Measurements from ENCODE around the gene BMP8B. TPM values are rescaled to one million over a fixed set of nuclear protein-coding genes. Genes with fewer than 3 reads are reported as not detected.

BMP8B gene
- total and polyA plus RNA-seq, 11 donors = 0.08 to 0.68 (median 0.49) TPM

- H3K36me3 ChIP-seq = peaks cover 0 to 33% (median 22%) of the 10 kb centered on the region in 9 donors
Observed at GRCh38 chr1:39761557-39762260, 27.0 kb downstream of the BMP8B start.

DNA sequence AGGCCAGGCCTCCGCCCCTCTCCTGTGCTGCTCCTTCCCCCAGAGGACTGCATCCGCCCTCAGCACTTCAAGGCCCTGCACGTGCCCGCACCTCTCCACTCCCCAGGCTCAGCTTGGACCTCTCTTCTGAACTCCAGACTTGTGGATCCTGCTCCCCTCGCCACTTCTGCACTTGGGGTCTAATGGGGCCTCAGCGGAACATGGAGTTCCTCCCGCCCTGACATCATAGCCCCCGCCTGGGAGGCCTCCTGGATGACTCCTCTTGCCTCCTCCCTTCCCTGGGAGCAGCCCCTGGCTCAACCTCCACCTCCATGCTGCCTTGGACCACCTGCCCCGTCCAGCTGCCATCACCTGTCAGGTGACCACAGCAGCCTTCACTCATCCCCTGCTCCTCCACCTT is 27.6 kb downstream of the BMP8B start:
- no peak for ATAC-seq
- Histone ChIP-seq H3K27me3 (no peaks in the 10 kb centered on the region), H3K36me3 (peaks cover 0 to 37% (median 27%) of the 10 kb centered on the region in 9 donors), H3K27ac (no peak overlapping the region), H3K9me3 (no peaks in the 10 kb centered on the region), H3K4me1 (no peaks in the 10 kb centered on the region), H3K4me3 (no peak overlapping the region)
- no peak for DNase-seq
- TF ChIP-seq CTCF (IDR thresholded peaks at IDR 0.05) = no peak
- TF ChIP-seq POLR2A (IDR thresholded peaks at IDR 0.05) = no peak
- intact Hi-C loops (cut with DNase I) = no loop called here
- 82 to 90% (median 86%) methylated on average over 9 of the region's 9 CpGs for WGBS, 4 donors

More at GRCh38 chr1:39761557-39762260, 27.0 kb downstream of the BMP8B start:
- H3K4me1 ChIP-seq = no peaks in the 10 kb centered on the region
- no peaks in the 10 kb centered on the region for H3K27me3 ChIP-seq
- no peak overlapping the region for H3K4me3 ChIP-seq
- H3K9me3 ChIP-seq = no peaks in the 10 kb centered on the region
- DNase-seq (no peak), ATAC-seq (no peak)
- WGBS, 4 donors = 78 to 85% (median 79%) methylated on average over 16 of the region's 16 CpGs
- no peak overlapping the region for H3K27ac ChIP-seq
- no peak for TF ChIP-seq POLR2A (IDR thresholded peaks at IDR 0.05)
- no peak for TF ChIP-seq CTCF (IDR thresholded peaks at IDR 0.05)
- intact Hi-C loops (cut with DNase I) = no loop called here

- 92 to 98% (median 95%) methylated on average over 13 to 16 of the region's 16 CpGs for WGBS, 4 donors
- TF ChIP-seq CTCF (IDR thresholded peaks at IDR 0.05) (no peak), POLR2A (IDR thresholded peaks at IDR 0.05) (no peak)
- H3K4me1 ChIP-seq = peaks cover 0 to under 1% (median 0%) of the 10 kb centered on the region in 12 donors
- intact Hi-C loops (cut with DNase I) = no loop called here
- H3K9me3 ChIP-seq = no peaks in the 10 kb centered on the region
- H3K27me3 ChIP-seq = no peaks in the 10 kb centered on the region
- H3K4me3 ChIP-seq = no peak overlapping the region
- H3K27ac ChIP-seq = no peak overlapping the region
- ATAC-seq = no peak
- DNase-seq = no peak
- H3K36me3 ChIP-seq = peaks cover 0 to 44% (median 33%) of the 10 kb centered on the region in 9 donors
Observed at GRCh38 chr1:39760074-39761008, 28.3 kb downstream of the BMP8B start.

- TF ChIP-seq CTCF (IDR thresholded peaks at IDR 0.05) (no peak), POLR2A (IDR thresholded peaks at IDR 0.05) (no peak)
- H3K36me3 ChIP-seq = peaks cover 0 to 54% (median 43%) of the 10 kb centered on the region in 9 donors
- intact Hi-C loops (cut with DNase I) = loop anchor here in 1 of 10 donors (5.0 kb wide), 1 partner anchor 658 kb away; no protein-coding TSS in a partner anchor
Observed at GRCh38 chr1:39759436-39759726, 29.3 kb downstream of the BMP8B start.

More at GRCh38 chr1:39759436-39759726, 29.3 kb downstream of the BMP8B start:
- Histone ChIP-seq H3K27me3 (no peaks in the 10 kb centered on the region), H3K4me1 (peaks cover 0 to 8% (median 0%) of the 10 kb centered on the region in 12 donors), H3K9me3 (no peaks in the 10 kb centered on the region), H3K27ac (no peak overlapping the region), H3K4me3 (no peak overlapping the region)
- no peak for DNase-seq
- ATAC-seq = no peak

All from heart left ventricle (tissue), 16 donors.